NCI-H82 (cell line): ENCODE measurements around the gene RNPEPL1.
"Not testable (repeated sequence)": the region's sequence is repeated elsewhere in the genome, so short reads cannot be mapped to it uniquely, and the experiment has no call there.

Source experiments
- DNase-seq: peaks from one replicate; lab custom pipeline; 2025; lab: John Stamatoyannopoulos, UW

The RNPEPL1 gene

DNA sequence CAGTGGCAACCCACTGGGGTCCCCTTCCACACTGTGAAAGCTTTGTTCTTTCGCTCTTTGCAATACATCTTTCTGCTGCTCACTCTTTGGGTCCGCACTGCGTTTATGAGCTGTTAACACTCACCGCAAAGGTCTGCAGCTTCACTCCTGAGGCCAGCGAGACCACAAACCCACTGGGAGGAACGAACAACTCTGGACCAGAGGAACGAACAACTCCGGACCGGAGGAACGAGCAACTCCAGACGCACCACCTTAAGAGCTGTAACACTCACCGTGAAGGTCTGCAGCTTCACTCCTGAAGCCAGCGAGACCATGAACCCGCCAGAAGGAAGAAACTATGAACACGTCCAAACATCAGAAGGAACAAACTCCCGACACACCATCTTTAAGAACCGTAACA is 29.2 kb upstream of the RNPEPL1 start:
- DNase-seq, result not testable (repeated sequence)

DNA sequence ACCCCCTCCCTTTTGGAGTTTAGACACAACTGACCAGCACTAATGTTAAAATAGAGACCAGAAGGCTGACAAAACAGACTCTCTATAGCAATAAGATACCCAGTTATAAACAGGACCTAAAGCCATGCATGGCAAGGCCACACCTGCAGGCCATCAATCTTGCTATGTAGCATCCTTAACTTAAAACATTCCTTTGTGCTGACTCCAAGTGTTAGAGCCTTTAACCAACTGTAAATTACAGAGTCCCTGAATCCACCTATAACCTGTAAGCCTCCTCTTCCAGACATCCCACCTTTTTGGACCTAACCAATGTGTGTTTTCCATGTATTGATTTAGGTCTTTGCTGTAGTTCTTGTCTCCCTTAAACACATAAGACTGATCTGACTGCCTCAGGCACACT is 28.4 kb upstream of the RNPEPL1 start:
- DNase-seq, result no peak

DNA sequence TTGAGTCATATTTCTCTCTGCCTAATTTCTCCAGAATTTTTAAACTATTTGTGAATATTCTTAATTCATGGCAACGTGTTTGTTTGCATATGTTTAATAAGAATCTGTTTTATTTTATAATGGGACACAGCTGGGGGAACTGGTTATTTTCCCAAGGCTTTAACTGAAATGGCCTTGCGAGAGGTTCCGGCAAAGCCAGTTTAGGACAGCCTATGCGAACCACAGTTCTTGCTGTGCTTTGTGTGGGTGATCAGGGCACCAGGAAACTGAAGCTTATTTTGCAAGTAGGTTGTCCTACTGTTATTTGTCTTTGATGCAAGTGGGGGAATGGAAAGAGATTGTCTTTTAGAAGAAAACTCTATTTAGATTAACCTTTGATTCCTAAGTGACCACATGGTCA is 17.0 kb upstream of the RNPEPL1 start:
- no peak for DNase-seq

DNA sequence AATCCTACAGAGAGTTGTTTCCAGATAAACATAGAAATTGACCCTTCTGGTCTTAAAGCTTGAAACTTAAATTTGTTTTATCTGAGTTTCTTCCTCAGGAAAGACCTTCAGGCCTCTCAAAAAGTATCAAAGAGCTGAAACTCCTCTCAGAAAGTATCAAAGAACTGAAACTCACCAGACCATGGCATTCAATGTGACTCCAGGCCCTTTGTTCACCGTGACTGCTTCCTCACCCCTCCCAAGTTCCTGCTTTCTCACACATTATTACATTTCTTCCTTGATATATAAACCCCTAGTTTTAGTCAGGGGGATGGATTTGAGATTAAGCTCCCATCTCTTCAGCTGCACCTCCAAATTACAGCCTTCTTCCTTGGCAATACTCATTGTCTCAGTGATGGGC is 16.5 kb upstream of the RNPEPL1 start:
- DNase-seq, result no peak

DNA sequence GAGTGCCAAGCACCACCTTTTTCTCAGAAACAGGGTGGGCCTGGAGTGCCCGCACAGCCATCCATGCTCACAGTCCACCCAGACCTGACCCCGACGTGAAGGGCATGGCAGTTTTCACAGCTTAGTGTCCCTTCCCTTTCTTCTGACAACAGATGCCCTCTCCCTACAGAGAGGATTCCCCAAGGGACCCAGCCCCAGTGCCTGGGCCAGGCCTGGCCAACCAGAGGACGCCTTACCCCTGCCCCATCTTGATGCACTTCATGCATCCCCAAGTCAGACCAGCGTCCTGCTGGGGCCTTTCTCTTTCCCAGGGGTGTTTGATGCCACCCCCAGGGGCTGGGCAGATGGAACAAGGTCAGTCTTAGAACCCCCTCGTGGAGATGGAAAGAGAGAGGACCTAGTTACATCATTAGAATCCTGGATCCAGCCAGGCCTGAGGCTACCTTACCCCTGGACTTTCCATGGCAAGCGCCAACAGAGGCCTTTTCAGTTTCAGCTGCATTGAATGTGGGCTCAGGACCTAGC is 14.3 kb upstream of the RNPEPL1 start:
- no peak for DNase-seq

DNA sequence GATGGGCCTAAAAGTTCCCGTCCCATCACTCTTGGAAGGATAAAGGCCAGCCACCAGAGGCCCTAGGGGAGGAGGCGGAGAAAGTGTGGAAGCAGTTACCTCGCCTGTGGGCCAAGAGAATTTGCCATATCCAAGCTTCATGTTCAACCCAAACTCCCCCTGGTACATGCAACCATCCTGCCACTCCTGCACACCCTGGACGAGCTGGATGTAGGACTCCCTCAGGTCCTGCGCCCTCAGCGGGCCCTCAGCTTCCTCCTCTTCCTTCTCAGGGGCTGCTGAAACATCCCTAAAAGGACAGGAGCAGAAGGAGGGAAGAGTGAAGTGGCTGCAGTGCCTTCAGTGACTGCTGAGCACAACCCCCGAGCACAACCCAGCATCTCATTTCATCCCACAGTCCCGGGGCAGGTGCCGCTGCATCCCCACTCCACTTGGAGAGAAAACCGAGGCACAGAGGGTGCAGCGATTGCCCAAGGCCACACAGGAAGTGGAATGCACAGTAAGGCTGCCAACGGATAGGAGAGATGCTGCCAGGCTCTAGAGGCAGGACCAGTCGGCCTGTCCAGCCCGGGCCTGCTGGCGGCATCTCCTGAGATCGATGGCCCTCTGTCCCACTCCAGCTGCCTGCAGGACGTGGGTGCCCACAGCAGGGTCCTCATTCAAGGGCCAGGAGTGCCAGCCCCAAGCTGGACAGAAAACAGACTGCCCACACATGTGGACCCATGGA is 13.4 kb upstream of the RNPEPL1 start:
- DNase-seq, result no peak

DNA sequence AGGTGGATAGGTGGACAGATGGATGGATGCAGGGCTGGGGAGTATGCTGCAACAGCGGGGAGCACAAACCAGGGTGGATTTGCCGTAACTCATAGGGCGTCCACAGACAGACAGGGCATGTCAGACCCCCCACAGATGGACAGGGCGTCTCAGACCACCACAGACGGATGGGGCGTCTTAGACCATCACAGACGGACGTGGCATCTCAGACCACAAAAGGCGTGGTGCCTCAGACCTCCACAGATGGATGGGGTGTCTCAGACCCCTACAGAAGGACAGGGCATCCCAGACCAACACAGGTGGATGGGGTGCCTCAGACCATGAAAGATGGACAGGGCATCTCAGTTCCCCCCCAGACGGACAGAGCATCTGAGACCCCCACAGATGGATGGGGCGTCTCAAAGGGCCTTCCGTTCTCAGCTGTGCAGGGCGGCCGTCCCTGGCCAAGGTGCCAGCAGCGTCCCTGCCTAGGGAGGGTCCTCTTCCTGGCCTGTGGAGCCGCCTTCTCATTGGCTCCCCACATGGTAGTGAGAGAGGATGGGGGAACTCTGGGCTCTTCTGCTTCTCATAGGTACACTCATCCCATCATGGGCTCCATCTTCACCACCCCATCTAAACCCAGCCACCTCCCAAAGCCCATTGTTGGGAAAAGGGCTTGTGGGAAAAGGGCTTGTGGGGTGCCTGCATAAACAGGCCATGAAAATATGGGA is 12.6 kb upstream of the RNPEPL1 start:
- DNase-seq, result no peak

DNA sequence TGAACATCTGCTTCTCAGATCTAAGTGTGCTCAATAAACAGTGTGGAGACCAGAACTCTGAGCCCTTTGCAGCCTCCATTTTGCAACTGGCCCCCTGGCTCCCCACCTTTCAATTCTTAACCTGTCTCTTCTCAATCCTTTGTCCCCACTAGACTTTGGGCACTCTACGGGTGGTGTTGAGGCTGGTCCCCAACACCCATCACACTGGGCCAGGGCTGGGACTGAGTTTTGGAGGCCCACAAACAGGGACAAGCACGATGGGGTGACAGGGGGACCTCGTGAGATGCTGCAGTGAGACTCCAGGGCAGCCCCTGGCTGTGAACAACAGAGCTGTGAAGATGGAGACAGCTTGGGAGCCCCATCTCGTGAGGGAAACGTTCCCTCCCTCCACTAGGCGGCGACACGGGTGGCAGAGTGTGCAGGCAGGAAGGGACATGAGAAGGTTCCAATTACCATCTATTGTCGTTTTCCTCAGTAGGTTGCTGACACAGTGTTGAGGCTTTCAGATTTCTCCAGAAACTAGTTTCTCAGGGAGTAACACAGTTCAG is 11.7 kb upstream of the RNPEPL1 start:
- DNase-seq, result peak; percentile 46

DNA sequence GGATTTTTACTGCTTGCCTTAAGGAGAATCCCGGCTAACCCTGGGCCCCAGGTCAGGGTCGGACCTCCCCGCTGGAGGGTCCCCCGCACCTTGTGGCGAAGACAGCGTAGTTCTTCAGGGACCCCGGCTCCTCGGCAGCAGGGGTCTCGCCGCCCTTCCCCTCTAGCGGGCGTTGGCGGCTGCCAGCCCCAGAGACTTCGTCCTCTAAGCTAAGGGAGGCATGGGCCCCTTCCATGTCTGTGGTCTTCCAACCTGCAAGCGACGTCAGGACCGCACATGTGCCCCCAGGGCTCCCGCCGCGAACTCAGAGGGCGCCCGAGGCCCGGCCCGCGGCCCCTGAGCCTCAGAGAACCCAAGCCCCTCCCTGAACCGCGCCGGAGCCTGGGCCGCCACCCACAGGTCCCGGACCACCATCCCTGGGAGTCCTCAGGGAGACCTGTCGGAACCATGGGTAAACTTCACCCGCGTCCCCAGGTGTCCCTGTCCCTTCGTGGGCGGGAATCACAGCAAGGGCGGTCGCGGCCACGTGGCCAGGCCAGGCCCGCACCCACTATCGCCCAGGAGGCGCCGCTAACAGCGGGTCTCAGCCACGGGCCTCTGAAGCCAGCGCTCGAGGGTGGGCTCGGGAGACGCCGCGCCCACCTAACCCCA is 11.1 kb upstream of the RNPEPL1 start:
- DNase-seq, result no peak

DNA sequence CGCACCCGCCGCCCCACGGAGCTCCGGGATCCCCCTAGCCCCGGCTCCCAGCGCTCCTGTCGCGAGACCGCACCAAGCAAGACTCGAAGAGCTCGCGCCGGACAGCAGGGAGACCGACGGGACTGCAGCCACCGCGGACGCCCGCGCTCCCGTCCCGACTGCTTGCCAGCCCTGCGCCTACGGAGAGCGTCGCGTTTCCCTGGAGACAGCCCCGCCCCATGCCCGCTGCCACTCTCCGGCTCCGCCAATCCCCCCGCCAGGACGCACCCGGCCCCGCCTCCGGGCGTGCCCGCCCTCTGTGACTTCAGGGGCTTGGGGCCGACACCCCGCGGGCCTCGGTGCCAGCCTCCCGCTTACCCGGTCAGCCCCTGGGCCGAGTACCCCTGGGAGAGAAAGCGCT is 10.5 kb upstream of the RNPEPL1 start, which contains the start of gene ANKMY1:
Gene ANKMY1 (minus strand): TSS at position 181 of the 400 bp plus-strand sequence. CDS start 653 bp downstream, outside the sequence.
- DNase-seq, result no peak

DNA sequence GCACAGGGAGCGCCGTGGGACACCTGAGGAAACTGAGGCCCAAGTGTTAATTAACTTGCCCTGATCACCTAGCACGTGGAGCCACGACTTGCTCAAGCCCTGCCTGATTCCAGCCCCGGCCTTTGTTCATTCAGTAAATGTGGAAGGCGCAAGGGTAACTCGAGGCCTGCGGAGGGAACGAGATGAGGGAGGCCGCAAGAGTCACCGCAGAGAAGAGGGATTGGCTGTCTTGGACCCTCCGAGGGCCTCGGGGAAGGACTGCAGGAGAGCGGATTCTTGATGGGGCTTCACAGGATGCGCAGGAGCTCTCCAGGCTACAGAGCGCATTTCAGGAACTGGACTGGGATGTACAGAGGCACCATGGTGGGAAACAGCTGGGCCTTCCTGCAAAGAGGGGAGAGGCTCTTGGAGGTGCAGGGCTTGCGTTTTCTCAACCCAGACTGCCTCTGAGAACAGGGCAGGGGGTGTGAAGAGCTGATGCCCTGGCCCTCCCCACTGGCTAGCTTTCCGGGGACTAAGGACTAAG is 10.0 kb upstream of the RNPEPL1 start:
- DNase-seq, result no peak

DNA sequence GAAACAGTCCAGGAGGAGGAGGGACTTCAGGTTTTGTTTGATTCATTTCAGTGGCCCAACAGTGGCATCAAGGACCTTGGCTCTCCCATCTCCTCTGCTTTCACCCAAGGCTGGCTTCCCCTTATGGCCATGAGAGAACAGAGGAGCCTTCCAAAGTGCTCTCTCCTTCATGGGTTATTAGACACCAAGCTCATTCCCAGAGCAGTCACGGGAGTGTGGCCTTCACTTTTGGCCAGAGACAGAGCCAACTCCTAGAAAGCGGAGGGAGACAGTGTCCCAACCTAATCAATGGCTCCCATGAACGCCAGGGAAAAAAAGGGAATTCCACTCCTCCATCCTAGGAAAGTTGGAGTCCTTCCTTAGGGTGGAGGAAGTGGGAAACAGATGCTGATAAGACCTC is 9.0 kb upstream of the RNPEPL1 start:
- no peak for DNase-seq

DNA sequence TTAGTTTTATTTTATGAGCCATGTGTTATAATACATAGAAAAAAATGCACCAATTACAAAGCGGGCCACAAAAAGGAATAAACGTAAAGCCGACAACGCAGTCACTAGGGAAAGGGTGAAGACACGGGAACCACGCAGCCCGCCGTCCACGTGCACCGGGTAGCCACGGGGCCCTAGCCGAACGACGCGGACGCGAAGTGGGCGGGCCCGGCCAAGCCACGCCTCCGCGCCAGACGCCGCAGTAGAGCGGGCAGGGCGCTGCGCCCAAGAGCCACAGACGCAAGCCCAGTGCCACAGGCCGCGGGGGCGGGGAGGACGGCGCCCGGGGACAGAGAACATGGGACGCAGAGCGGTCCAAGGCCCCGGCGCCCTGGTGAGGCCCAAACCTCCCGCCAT is 8.2 kb upstream of the RNPEPL1 start, which contains the start of gene DUSP28:
Gene DUSP28 (plus strand): TSS at position 274 of the 396 bp plus-strand sequence. CDS start 328 bp downstream, outside the sequence.
- peak; percentile 92 for DNase-seq

DNA sequence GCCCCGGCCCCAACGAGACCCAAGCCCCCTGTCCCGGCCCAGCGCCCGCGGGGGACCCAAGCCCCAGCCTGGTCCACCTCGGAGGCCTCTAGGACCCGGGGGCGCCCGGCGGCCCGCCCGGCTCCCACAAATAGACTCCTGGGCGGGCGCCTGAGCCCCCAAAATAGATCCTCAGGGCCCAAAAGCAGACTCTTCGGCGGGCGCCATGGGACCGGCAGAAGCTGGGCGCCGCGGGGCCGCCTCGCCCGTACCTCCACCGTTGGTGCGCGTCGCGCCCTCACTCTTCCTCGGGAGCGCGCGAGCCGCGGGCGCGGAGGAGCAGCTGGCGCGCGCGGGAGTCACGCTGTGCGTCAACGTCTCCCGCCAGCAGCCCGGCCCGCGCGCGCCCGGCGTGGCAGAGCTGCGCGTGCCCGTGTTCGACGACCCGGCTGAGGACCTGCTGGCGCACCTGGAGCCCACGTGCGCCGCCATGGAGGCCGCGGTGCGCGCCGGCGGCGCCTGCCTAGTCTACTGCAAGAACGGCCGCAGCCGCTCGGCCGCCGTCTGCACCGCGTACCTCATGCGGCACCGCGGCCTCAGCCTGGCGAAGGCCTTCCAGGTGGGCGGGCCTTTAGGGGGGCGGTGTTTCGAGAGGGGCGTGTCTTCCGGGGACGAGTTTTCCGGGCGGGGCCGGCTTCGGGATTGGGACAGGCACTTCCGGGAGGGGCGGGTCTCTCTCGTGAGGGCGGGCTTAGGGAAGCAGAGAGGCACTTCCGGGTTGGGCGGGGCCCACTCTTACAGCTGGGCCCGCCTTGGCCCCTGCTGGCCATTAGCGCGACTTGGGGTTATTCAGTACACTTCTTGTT is 7.6 kb upstream of the RNPEPL1 start:
- DNase-seq, result peak; percentile 99

DNA sequence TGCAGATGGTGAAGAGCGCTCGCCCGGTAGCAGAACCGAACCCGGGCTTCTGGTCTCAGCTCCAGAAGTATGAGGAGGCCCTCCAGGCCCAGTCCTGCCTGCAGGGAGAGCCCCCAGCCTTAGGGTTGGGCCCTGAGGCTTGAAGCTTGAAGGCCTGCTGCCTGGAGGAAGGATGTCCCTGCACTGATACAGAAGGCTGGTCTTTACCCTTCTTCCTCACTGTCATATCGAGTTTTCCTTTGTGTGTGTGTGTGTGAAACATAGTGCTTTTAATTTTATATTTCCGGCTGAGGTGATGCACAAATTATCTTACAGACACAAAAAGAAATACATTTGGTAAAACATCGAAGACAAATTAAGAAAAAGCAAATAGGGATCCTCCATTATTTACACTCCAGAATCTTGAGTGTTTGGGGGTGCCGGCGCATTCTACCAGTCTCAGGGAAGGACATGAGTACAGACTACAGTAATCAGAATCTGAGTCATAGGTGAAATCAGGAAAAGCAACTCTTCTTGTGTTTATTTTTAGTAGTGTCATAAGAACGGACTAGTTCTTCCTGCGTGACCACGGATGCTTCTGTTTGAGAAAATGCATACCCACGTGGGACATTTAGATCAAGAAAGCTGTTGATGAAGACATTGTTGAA is 6.8 kb upstream of the RNPEPL1 start:
- no peak for DNase-seq

DNA sequence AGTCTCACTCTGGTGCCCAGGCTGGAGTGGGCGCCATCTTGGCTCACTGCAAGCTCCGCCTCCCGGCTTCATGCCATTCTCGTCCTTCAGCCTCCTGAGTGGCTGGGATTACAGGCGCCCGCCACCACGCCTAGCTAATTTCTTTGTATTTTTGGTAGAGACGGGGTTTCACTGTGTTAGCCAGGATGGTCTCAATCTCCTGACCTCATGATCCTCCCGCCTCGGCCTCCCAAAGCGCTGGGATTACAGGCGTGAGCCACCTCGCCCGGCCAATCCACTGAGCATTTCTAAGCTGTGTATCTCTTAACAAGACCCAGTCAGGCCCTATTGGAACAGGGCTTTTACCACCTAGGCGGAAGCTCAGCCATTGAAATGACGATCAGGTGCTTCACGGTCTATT is 5.1 kb upstream of the RNPEPL1 start:
- not testable (repeated sequence) for DNase-seq

DNA sequence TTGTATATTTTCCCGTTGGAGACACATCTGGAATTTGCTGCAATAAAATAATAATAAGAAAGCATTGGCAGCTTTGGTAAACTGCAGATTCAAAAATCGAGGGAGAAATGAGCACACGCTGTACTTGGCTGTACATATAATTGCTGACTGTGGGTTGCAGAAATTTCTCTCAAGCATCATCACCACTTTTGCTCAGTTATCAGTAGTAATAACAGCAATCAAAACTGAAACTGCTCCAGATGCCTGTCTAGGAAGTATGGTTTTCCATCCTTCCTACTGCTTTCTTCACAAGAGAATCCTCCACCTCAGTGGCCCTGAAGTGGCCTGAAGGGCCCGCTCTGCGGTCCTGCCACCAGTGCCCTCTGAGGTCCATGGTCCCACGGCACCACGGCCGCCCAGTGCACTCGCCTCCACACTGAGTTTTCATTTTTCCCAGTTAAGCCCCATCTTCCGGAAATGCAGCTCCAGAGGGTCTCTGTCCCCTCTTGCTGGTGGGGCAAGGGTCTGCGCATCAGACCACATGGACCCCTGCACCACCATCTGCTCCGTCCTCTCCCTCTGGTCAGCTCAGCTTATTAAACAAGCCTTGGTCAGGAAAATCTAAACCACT is 4.2 kb upstream of the RNPEPL1 start:
- no peak for DNase-seq

DNA sequence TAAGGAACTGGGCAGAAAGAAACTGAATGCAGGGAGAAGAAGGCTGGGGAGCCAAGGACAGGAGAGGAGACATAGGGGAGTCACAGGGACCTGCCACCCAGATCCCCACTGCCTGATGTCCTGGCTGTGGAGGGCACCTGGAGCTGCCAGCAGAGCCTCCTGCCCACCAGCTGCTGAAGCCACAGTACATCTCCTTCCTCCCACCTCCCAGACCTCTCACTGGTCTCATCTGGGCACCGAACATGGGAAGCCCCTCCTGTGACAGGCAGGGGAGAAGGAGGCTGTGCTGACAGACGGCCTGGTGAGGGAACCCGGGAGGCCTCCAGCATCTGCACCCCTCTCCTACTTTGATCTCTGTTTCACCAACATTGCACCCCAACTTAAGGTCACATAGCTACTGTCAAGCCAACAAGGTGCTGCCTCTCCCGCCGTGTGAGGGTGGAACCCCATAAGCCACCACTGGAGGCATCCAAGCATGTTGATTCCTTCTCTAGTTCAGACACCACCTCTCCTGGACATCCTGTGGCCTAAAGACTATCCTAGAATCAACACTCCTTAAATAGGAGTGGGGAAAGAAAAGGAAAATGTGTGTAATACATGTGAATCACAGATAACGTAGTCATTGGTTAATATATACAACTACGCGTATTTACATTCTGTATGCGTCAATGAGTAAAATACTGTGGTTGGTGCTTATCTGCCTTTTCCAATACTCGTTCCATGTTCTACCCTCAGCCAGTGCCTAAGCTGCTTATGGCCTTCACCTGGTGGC is 3.5 kb upstream of the RNPEPL1 start:
- peak; percentile 21 for DNase-seq
